ENCODE data around the gene LMTK3.

- TF ChIP-seq CTCF (IDR thresholded peaks at IDR 0.05) (no peak), CBFB (CRISPR knock-in tag; IDR thresholded peaks at IDR 0.05; ENCODE audit: low read depth) (no peak)
- TF ChIP-seq, protein P1, sequence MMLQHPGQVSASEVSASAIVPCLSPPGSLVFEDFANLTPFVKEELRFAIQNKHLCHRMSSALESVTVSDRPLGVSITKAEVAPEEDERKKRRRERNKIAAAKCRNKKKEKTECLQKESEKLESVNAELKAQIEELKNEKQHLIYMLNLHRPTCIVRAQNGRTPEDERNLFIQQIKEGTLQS (CRISPR knock-in tag; conservative IDR thresholded peaks at IDR 0.05), result no peak
These were observed 46.5 kb upstream of the LMTK3 start for GRCh38 chr19:48558018-48558684.

All from WTC11 (cell line).